ENCODE data around the gene ACBD5.

GRCh38 chr10:27230022-27230421 is 10.6 kb downstream of the ACBD5 start:
- TF ChIP-seq GATA3 (IDR thresholded peaks at IDR 0.05; ENCODE audit: low read depth, low read length) (no peak), GATA2 (IDR thresholded peaks at IDR 0.05; ENCODE audit: low read depth, low read length) (no peak)

Data from SH-SY5Y (cell line).